OCI-LY1 (cell line): Measurements from ENCODE around the gene GDF10.

Source experiments
- H2AFZ ChIP-seq: fragments of 200-600 bp; sonication (generic), shearing (Covaris generic); 2 replicates; pipeline ENCODE4 v1.6.0; 2014; ENCODE audit warnings: antibody characterized with exemption, mild to moderate bottlenecking, low read length
- H3F3A ChIP-seq: fragments of 200-600 bp; sonication (generic), shearing (Covaris generic); 2 replicates; pipeline ENCODE4 v1.6.0; 2014; ENCODE audit warnings: mild to moderate bottlenecking, antibody characterized with exemption, low read length, moderate library complexity; ENCODE audit not compliant: insufficient read depth
- H3K27ac ChIP-seq: fragments of 200-600 bp; sonication (generic); 2 replicates; pipeline ENCODE4 v1.5.1; 2014; ENCODE audit warnings: low read length, mixed run types, mild to moderate bottlenecking, low read depth; ENCODE audit not compliant: poor library complexity, severe bottlenecking
- H3K27me3 ChIP-seq: fragments of 200-600 bp; sonication (generic); 2 replicates; pipeline ENCODE4 v1.6.0; 2014; ENCODE audit warnings: antibody characterized with exemption, mild to moderate bottlenecking, low read length, moderate library complexity; ENCODE audit not compliant: insufficient read depth
- H3K36me3 ChIP-seq: fragments of 200-600 bp; sonication (generic); 2 replicates; pipeline ENCODE4 v1.6.1; 2014; ENCODE audit warnings: mild to moderate bottlenecking, antibody characterized with exemption, low read length, moderate library complexity, mixed read lengths; ENCODE audit not compliant: insufficient read depth
- H3K4me1 ChIP-seq: fragments of 200-600 bp; sonication (generic); 2 replicates; pipeline ENCODE4 v1.5.1; 2014; ENCODE audit warnings: mild to moderate bottlenecking, low read length, moderate library complexity; ENCODE audit not compliant: insufficient read depth, severe bottlenecking
- H3K4me2 ChIP-seq: fragments of 200-600 bp; sonication (generic), shearing (Covaris generic); 2 replicates; pipeline ENCODE4 v1.6.1; 2014; ENCODE audit warnings: low read length
- H3K4me3 ChIP-seq: fragments of 200-600 bp; sonication (generic); 2 replicates; pipeline ENCODE4 v1.5.1; 2014; ENCODE audit warnings: low read length, low read depth, mild to moderate bottlenecking, mixed read lengths; ENCODE audit not compliant: poor library complexity, severe bottlenecking
- H3K79me2 ChIP-seq: fragments of 200-600 bp; shearing (Covaris generic); 2 replicates; pipeline ENCODE4 v1.6.1; 2016; ENCODE audit warnings: mixed run types, low read length, mixed read lengths; ENCODE audit not compliant: insufficient read depth
- H3K9ac ChIP-seq: fragments of 200-600 bp; sonication (generic), shearing (Covaris generic); 2 replicates; pipeline ENCODE4 v1.6.1; 2014; ENCODE audit warnings: mild to moderate bottlenecking, low read length, mixed read lengths
- H3K9me2 ChIP-seq: fragments of 200-600 bp; sonication (generic), shearing (Covaris generic); 2 replicates; pipeline ENCODE4 v1.6.1; 2014; ENCODE audit warnings: low read depth, mild to moderate bottlenecking, low read length, mixed read lengths
- H3K9me3 ChIP-seq: fragments of 200-600 bp; shearing (Covaris generic); 2 replicates; pipeline ENCODE4 v1.6.1; 2014; ENCODE audit warnings: low read length, mixed read lengths
- H4K20me1 ChIP-seq: fragments of 200-600 bp; sonication (generic), shearing (Covaris generic); 2 replicates; pipeline ENCODE4 v1.6.0; 2016; ENCODE audit warnings: mild to moderate bottlenecking, low read length; ENCODE audit not compliant: insufficient read depth
- EZH2 ChIP-seq: fragments of 200-600 bp; sonication (generic), shearing (Covaris generic); IDR thresholded peaks from 2 replicates; pipeline ENCODE4 v1.8.0; 2017; ENCODE audit warnings: borderline replicate concordance, mixed run types, mild to moderate bottlenecking, antibody characterized with exemption, low read length, moderate library complexity, mixed read lengths
- TF ChIP-seq, protein P1 (sequence below): fragments of 200-600 bp; sonication (generic), shearing (Covaris generic); IDR thresholded peaks from 2 replicates; pipeline ENCODE4 v1.5.1; 2017; ENCODE audit warnings: mild to moderate bottlenecking, antibody characterized with exemption, low read length, moderate library complexity, mixed read lengths

The GDF10 gene

GRCh38 chr10:47269294-47269693 is 30.7 kb upstream of the GDF10 start:
- TF ChIP-seq EZH2, result no peak
- TF ChIP-seq, protein P1, sequence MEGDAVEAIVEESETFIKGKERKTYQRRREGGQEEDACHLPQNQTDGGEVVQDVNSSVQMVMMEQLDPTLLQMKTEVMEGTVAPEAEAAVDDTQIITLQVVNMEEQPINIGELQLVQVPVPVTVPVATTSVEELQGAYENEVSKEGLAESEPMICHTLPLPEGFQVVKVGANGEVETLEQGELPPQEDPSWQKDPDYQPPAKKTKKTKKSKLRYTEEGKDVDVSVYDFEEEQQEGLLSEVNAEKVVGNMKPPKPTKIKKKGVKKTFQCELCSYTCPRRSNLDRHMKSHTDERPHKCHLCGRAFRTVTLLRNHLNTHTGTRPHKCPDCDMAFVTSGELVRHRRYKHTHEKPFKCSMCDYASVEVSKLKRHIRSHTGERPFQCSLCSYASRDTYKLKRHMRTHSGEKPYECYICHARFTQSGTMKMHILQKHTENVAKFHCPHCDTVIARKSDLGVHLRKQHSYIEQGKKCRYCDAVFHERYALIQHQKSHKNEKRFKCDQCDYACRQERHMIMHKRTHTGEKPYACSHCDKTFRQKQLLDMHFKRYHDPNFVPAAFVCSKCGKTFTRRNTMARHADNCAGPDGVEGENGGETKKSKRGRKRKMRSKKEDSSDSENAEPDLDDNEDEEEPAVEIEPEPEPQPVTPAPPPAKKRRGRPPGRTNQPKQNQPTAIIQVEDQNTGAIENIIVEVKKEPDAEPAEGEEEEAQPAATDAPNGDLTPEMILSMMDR, result peak; percentile 53
- Histone ChIP-seq H4K20me1 (no peaks in the 10 kb centered on the region), H3K9me3 (0 out of 2 replicates have a peak, but pooled peaks cover 2% of the 10 kb centered on the region), H3K9ac (no peak overlapping the region), H3K4me3 (no peak overlapping the region), H3K4me1 (no peaks in the 10 kb centered on the region), H3K27me3 (no peaks in the 10 kb centered on the region), H3K9me2 (no peaks in the 10 kb centered on the region), H3K4me2 (no peak overlapping the region), H3K79me2 (no peaks in the 10 kb centered on the region), H2AFZ (no peak overlapping the region), H3K27ac (no peak overlapping the region), H3K36me3 (no peaks in the 10 kb centered on the region; the same call in 1 of the 2 replicates), H3F3A (no peaks in the 10 kb centered on the region)

- H4K20me1 ChIP-seq, result no peaks in the 10 kb centered on the region
- H3K4me2 ChIP-seq, result no peak overlapping the region
- H3K9ac ChIP-seq, result no peak overlapping the region
- H3K9me2 ChIP-seq, result no peaks in the 10 kb centered on the region
- TF ChIP-seq EZH2, result no peak
- TF ChIP-seq, protein P1, result no peak
- no peak overlapping the region for H3K27ac ChIP-seq
- H3K36me3 ChIP-seq, result no peaks in the 10 kb centered on the region; the same call in 1 of the 2 replicates
- no peaks in the 10 kb centered on the region for H3K4me1 ChIP-seq
- H3K27me3 ChIP-seq, result no peaks in the 10 kb centered on the region
- H3K9me3 ChIP-seq, result 0 out of 2 replicates have a peak, but pooled peaks cover 2% of the 10 kb centered on the region
- H2AFZ ChIP-seq, result no peak overlapping the region
- H3K4me3 ChIP-seq, result no peak overlapping the region
- no peaks in the 10 kb centered on the region for H3F3A ChIP-seq
- no peaks in the 10 kb centered on the region for H3K79me2 ChIP-seq
Observed at GRCh38 chr10:47276071-47276470, 23.9 kb upstream of the GDF10 start.

- TF ChIP-seq, protein P1, result no peak
- TF ChIP-seq EZH2, result no peak
- no peak overlapping the region for H2AFZ ChIP-seq
- H3K4me2 ChIP-seq, result no peak overlapping the region
Observed at GRCh38 chr10:47276576-47277351, 23.2 kb upstream of the GDF10 start.

More at GRCh38 chr10:47276576-47277351, 23.2 kb upstream of the GDF10 start:
- no peaks in the 10 kb centered on the region; the same call in 1 of the 2 replicates for H3K36me3 ChIP-seq
- H3K9me2 ChIP-seq, result no peaks in the 10 kb centered on the region
- H3K4me3 ChIP-seq, result no peak overlapping the region
- H3F3A ChIP-seq, result no peaks in the 10 kb centered on the region
- H3K27me3 ChIP-seq, result no peaks in the 10 kb centered on the region
- H3K27ac ChIP-seq, result no peak overlapping the region
- no peaks in the 10 kb centered on the region for H4K20me1 ChIP-seq
- 0 out of 2 replicates have a peak, but pooled peaks cover 2% of the 10 kb centered on the region for H3K9me3 ChIP-seq
- H3K4me1 ChIP-seq, result no peaks in the 10 kb centered on the region
- H3K79me2 ChIP-seq, result no peaks in the 10 kb centered on the region
- no peak overlapping the region for H3K9ac ChIP-seq
